Activated CD4-positive, alpha-beta T cell treated with anti-CD3 and anti-CD28 coated beads, Interleukin-2, amount 50 U/mL, for 16 hours (primary cell): ENCODE data around the gene ORC1.
"Not testable (repeated sequence)": the region's sequence is repeated elsewhere in the genome, so short reads cannot be mapped to it uniquely, and the experiment has no call there.

Experiments
- DNase-seq: peaks from one replicate; pipeline ENCODE4 v3.0.0-alpha.2; 2020

ORC1 gene

GRCh38 chr1:52385376-52385775 lies 18.8 kb downstream of the ORC1 start:
- no peak for DNase-seq

- not testable (repeated sequence) for DNase-seq
Observed at GRCh38 chr1:52369851-52370250, 34.4 kb downstream of the ORC1 start.

- peak; percentile 51 for DNase-seq
Observed at GRCh38 chr1:52368383-52369172, 35.6 kb downstream of the ORC1 start.

- DNase-seq = no peak
Observed at GRCh38 chr1:52367272-52367671, 37.0 kb downstream of the ORC1 start.

- DNase-seq = no peak
Observed at GRCh38 chr1:52366517-52366827, 37.8 kb downstream of the ORC1 start.

- DNase-seq = peak; percentile 99
Observed at GRCh38 chr1:52365746-52366516, 38.3 kb downstream of the ORC1 start, which contains the start of gene CC2D1B. Gene CC2D1B, minus strand, starts transcription at chr1:52366205. Its CDS starts 1,585 bp downstream, at chr1:52364620.

- DNase-seq = peak; percentile 31
Observed at GRCh38 chr1:52365071-52365745, 39.0 kb downstream of the ORC1 start.

- peak; percentile 5 for DNase-seq
Observed at GRCh38 chr1:52364235-52364839, 39.9 kb downstream of the ORC1 start.

- DNase-seq = no peak
Observed at GRCh38 chr1:52360595-52360968, 43.6 kb downstream of the ORC1 start.

GRCh38 chr1:52359676-52360594 lies 44.3 kb downstream of the ORC1 start:
- DNase-seq = no peak

- no peak for DNase-seq
Observed at GRCh38 chr1:52358851-52359497, 45.2 kb downstream of the ORC1 start.

- DNase-seq = no peak
Observed at GRCh38 chr1:52357397-52357796, 46.8 kb downstream of the ORC1 start.

GRCh38 chr1:52356818-52357355 lies 47.3 kb downstream of the ORC1 start:
- DNase-seq = no peak

GRCh38 chr1:52355847-52356505 lies 48.2 kb downstream of the ORC1 start:
- no peak for DNase-seq

- DNase-seq = no peak
Observed at GRCh38 chr1:52355436-52355835, 48.8 kb downstream of the ORC1 start.

GRCh38 chr1:52352690-52353089 lies 51.5 kb downstream of the ORC1 start:
- no peak for DNase-seq

GRCh38 chr1:52348704-52349300 lies 55.4 kb downstream of the ORC1 start:
- DNase-seq = no peak

GRCh38 chr1:52346653-52347052 lies 57.6 kb downstream of the ORC1 start:
- no peak for DNase-seq

- no peak for DNase-seq
Observed at GRCh38 chr1:52345252-52345651, 59.0 kb downstream of the ORC1 start.

- DNase-seq = no peak
Observed at GRCh38 chr1:52343979-52344378, 60.2 kb downstream of the ORC1 start.
